Stomach (tissue), 9 donors: ENCODE data around the gene KIRREL3. TPM values are rescaled to one million over a fixed set of nuclear protein-coding genes. Genes with fewer than 3 reads are reported as not detected.

ENCODE experiments used
- DNase-seq, 2 donors: peaks; one replicate each; pipeline versions ENCODE4 v3.0.0 to v3.0.0-alpha.2; 2013 to 2019
- H3K27ac ChIP-seq, 5 donors: fragments of 200-600 bp in 4 of 5; sonication (generic) in 4 of 5; one replicate each; pipeline ENCODE4 v1.5.1; 2013 to 2019; ENCODE audit warnings: mild to moderate bottlenecking in 1 of 5, moderate library complexity in 1 of 5
- H3K27me3 ChIP-seq, 3 donors: fragments of 200-600 bp; sonication (generic); one replicate each; pipeline ENCODE4 v1.5.1; 2017 to 2019; ENCODE audit warnings: mixed run types in 1 of 3
- H3K36me3 ChIP-seq, 4 donors: fragments of 200-600 bp; sonication (generic); 1 replicate in 3 of 4; 2 replicates in 1 of 4; pipeline ENCODE4 v1.5.1; 2016 to 2019
- H3K4me1 ChIP-seq, 4 donors: fragments of 200-600 bp; sonication (generic); one replicate each; pipeline ENCODE4 v1.5.1; 2016 to 2019
- H3K4me3 ChIP-seq, 4 donors: fragments of 200-600 bp; sonication (generic) in 3 of 4; one replicate each; pipeline ENCODE4 v1.5.1; 2016 to 2019; ENCODE audit warnings: mild to moderate bottlenecking in 1 of 4
- H3K9me3 ChIP-seq, 4 donors: fragments of 200-600 bp; sonication (generic); one replicate each; pipeline ENCODE4 v1.5.1; 2016 to 2019
- CTCF ChIP-seq, 7 experiments: fragments of 450-650 bp in 4 of 7; fragments of 200-600 bp in 3 of 7; sonication (generic) in 3 of 7; IDR thresholded peaks; one replicate each; pipeline ENCODE4 v1.5.1; 2016 to 2019; ENCODE audit warnings: antibody characterized with exemption in 7 of 7, control low read depth in 2 of 7, mild to moderate bottlenecking in 1 of 7
- EP300 ChIP-seq: sonication (generic); formaldehyde crosslinking; IDR thresholded peaks from one replicate; pipeline ENCODE4 v1.6.1; 2017; ENCODE audit warnings: antibody characterized with exemption
- POLR2A ChIP-seq, 4 donors: fragments of 450-650 bp; IDR thresholded peaks; one replicate each; pipeline ENCODE4 v1.6.1; 2016; ENCODE audit warnings: antibody characterized with exemption in 4 of 4, control low read depth in 2 of 4, mild to moderate bottlenecking in 1 of 4, moderate library complexity in 1 of 4
- POLR2AphosphoS5 ChIP-seq, 3 donors: sonication (generic); formaldehyde crosslinking; IDR thresholded peaks; one replicate each; pipeline ENCODE4 v1.6.1; 2016; ENCODE audit warnings: antibody characterized with exemption in 3 of 3
- WGBS, 5 donors: extraction: QIAGEN DNeasy Blood & Tissue Kit in 3 of 5; methylation state at CpG; one replicate each; pipeline versions ENCODE4 v1.1.5 to v1.1.7; 2013 to 2018; 5-methylcytosine and 5-hydroxymethylcytosine counted together
- intact Hi-C: fragments of 100-400 bp; cut with DNase I; formaldehyde crosslinking; loops from one replicate; pipeline ENCODE4 v1.15.1; 2023; ENCODE audit warnings: low total_unique reads
- polyA plus RNA-seq, 3 donors: library from polyadenylated mRNA; stranded (reverse); fragments of 200-250 nt; gene quantifications; one replicate each; pipeline ENCODE4 v1.2.3, GENCODE V29; 2013
- total RNA-seq, 5 donors: library from RNA; depleted of rRNA; stranded (reverse); fragments of >200 nt; gene quantifications; one replicate each; pipeline versions ENCODE4 v1.1.0 to v1.2.3, GENCODE V29; 2014 to 2016
- donor health status: healthy with polysubstance abuse.
- donor health status: Bipolar disorder and iron deficiency.
- donor health status: healthy.

The KIRREL3 gene
- total and polyA plus RNA-seq, 8 donors: 0.10 to 1.7 (median 0.38) TPM; not detected in 4

GRCh38 chr11:126843096-126843495, 157.5 kb downstream of the KIRREL3 start:
- Histone ChIP-seq H3K4me3 (no peak overlapping the region), H3K27ac (no peak overlapping the region), H3K9me3 (no peaks in the 10 kb centered on the region), H3K36me3 (no peaks in the 10 kb centered on the region), H3K4me1 (no peaks in the 10 kb centered on the region), H3K27me3 (no peaks in the 10 kb centered on the region)
- intact Hi-C loops: no loop called here
- WGBS, 5 donors: 63 to 80% (median 78%) methylated on average over 5 of the region's 5 CpGs
- no peak for TF ChIP-seq POLR2A (IDR thresholded peaks at IDR 0.05)
- no peak for TF ChIP-seq EP300
- no peak for TF ChIP-seq POLR2AphosphoS5 (IDR thresholded peaks at IDR 0.05)
- TF ChIP-seq CTCF (IDR thresholded peaks at IDR 0.05): no peak
- DNase-seq: no peak

- TF ChIP-seq POLR2A (IDR thresholded peaks at IDR 0.05) (no peak), POLR2AphosphoS5 (IDR thresholded peaks at IDR 0.05) (no peak), EP300 (no peak), CTCF (IDR thresholded peaks at IDR 0.05) (no peak)
- DNase-seq: no peak
- Histone ChIP-seq H3K4me3 (no peak overlapping the region), H3K36me3 (no peaks in the 10 kb centered on the region), H3K27ac (no peak overlapping the region), H3K4me1 (no peaks in the 10 kb centered on the region), H3K9me3 (no peaks in the 10 kb centered on the region), H3K27me3 (no peaks in the 10 kb centered on the region)
- 76 to 83% (median 77%) methylated on average over 6 of the region's 6 CpGs for WGBS, 5 donors
- intact Hi-C loops: no loop called here
Measured at GRCh38 chr11:126841999-126842398, 158.6 kb downstream of the KIRREL3 start.

- H3K27ac ChIP-seq: no peak overlapping the region
- DNase-seq: no peak
- no peaks in the 10 kb centered on the region for H3K4me1 ChIP-seq
- H3K9me3 ChIP-seq: no peaks in the 10 kb centered on the region
- H3K4me3 ChIP-seq: no peak overlapping the region
- WGBS, 5 donors: 91 to 100% (median 96%) methylated on average over 3 of the region's 3 CpGs
- no peaks in the 10 kb centered on the region for H3K36me3 ChIP-seq
- TF ChIP-seq CTCF (IDR thresholded peaks at IDR 0.05): no peak
- no peak for TF ChIP-seq POLR2A (IDR thresholded peaks at IDR 0.05)
- TF ChIP-seq POLR2AphosphoS5 (IDR thresholded peaks at IDR 0.05): no peak
- no peak for TF ChIP-seq EP300
- no peaks in the 10 kb centered on the region for H3K27me3 ChIP-seq
- intact Hi-C loops: no loop called here
Measured at GRCh38 chr11:126840975-126841374, 159.6 kb downstream of the KIRREL3 start.

GRCh38 chr11:126840201-126840886, 160.2 kb downstream of the KIRREL3 start:
- Histone ChIP-seq H3K4me1 (no peaks in the 10 kb centered on the region), H3K27me3 (no peaks in the 10 kb centered on the region), H3K4me3 (no peak overlapping the region), H3K36me3 (no peaks in the 10 kb centered on the region), H3K9me3 (no peaks in the 10 kb centered on the region), H3K27ac (no peak overlapping the region)
- no peak for DNase-seq
- whole genome bisulfite sequencing, 5 donors: 77 to 89% (median 84%) methylated on average over 7 of the region's 7 CpGs
- intact Hi-C loops: no loop called here
- TF ChIP-seq POLR2A (IDR thresholded peaks at IDR 0.05) (no peak), EP300 (no peak), CTCF (IDR thresholded peaks at IDR 0.05) (no peak), POLR2AphosphoS5 (IDR thresholded peaks at IDR 0.05) (no peak)
